ENCODE data around the gene GNE.

GRCh38 chr9:36290996-36291395, 32.7 kb upstream of the GNE start:
- TF ChIP-seq, protein P1, sequence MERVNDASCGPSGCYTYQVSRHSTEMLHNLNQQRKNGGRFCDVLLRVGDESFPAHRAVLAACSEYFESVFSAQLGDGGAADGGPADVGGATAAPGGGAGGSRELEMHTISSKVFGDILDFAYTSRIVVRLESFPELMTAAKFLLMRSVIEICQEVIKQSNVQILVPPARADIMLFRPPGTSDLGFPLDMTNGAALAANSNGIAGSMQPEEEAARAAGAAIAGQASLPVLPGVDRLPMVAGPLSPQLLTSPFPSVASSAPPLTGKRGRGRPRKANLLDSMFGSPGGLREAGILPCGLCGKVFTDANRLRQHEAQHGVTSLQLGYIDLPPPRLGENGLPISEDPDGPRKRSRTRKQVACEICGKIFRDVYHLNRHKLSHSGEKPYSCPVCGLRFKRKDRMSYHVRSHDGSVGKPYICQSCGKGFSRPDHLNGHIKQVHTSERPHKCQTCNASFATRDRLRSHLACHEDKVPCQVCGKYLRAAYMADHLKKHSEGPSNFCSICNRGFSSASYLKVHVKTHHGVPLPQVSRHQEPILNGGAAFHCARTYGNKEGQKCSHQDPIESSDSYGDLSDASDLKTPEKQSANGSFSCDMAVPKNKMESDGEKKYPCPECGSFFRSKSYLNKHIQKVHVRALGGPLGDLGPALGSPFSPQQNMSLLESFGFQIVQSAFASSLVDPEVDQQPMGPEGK (tag by site-specific recombination; IDR thresholded peaks at IDR 0.05), result no peak
- TF ChIP-seq CTCF (tag by site-specific recombination; IDR thresholded peaks at IDR 0.05) (no peak), ZNF585B (tag by site-specific recombination; IDR thresholded peaks at IDR 0.05) (no peak), SP3 (tag by site-specific recombination; IDR thresholded peaks at IDR 0.05) (no peak)
